COLO829 (cell line): ENCODE measurements around the gene FAM110D.

Experiments
- DNase-seq: peaks from one replicate; pipeline ENCODE4 v3.0.0; 2012; ENCODE audit warnings: low spot score

FAM110D gene

GRCh38 chr1:26129778-26130177, 29.1 kb upstream of the FAM110D start:
- DNase-seq: no peak

- DNase-seq: no peak
Observed at GRCh38 chr1:26130695-26131094, 28.2 kb upstream of the FAM110D start.

GRCh38 chr1:26132128-26132833, 26.6 kb upstream of the FAM110D start:
- no peak for DNase-seq

GRCh38 chr1:26132834-26133167, 26.1 kb upstream of the FAM110D start:
- no peak for DNase-seq

GRCh38 chr1:26134466-26134865, 24.4 kb upstream of the FAM110D start:
- DNase-seq: no peak

- DNase-seq: no peak
Observed at GRCh38 chr1:26138974-26139558, 19.8 kb upstream of the FAM110D start.

GRCh38 chr1:26142159-26142558, 16.7 kb upstream of the FAM110D start:
- DNase-seq: no peak

- peak; percentile 68 for DNase-seq
Observed at GRCh38 chr1:26145041-26145959, 13.6 kb upstream of the FAM110D start.

GRCh38 chr1:26145960-26146294, 13.0 kb upstream of the FAM110D start:
- no peak for DNase-seq

GRCh38 chr1:26148887-26149286, 10.0 kb upstream of the FAM110D start:
- no peak for DNase-seq

GRCh38 chr1:26153966-26154532, 4.8 kb upstream of the FAM110D start:
- DNase-seq: no peak

GRCh38 chr1:26154750-26155149, 4.1 kb upstream of the FAM110D start:
- DNase-seq: no peak

GRCh38 chr1:26155370-26156284, 3.3 kb upstream of the FAM110D start:
- no peak for DNase-seq

- DNase-seq: peak; percentile 24
Observed at GRCh38 chr1:26156285-26157038, 2.4 kb upstream of the FAM110D start.

- no peak for DNase-seq
Observed at GRCh38 chr1:26158271-26158907, 490 bp upstream of the FAM110D start.

- no peak for DNase-seq
Observed at GRCh38 chr1:26159743-26160039, 812 bp downstream of the FAM110D start.

- no peak for DNase-seq
Observed at GRCh38 chr1:26160527-26161414, 1.9 kb downstream of the FAM110D start.

- DNase-seq: no peak
Observed at GRCh38 chr1:26161415-26162219, 2.7 kb downstream of the FAM110D start.

- no peak for DNase-seq
Observed at GRCh38 chr1:26162220-26162709, 3.4 kb downstream of the FAM110D start.
